GM19467 (cell line): ENCODE results near the gene TCP1.
"Not testable (repeated sequence)": the region's sequence is repeated elsewhere in the genome, so short reads cannot be mapped to it uniquely, and the experiment has no call there.

Source experiments
- ATAC-seq: cut with Tn5 transposase; IDR thresholded peaks from one replicate; pipeline ENCODE4 v1.9.1; 2021; ENCODE audit warnings: mild to moderate bottlenecking, moderate library complexity; ENCODE audit not compliant: unreplicated experiment

Gene TCP1

GRCh38 chr6:159778131-159778530 lies 11.3 kb downstream of the TCP1 start:
- no peak for ATAC-seq

- ATAC-seq = no peak
Observed at GRCh38 chr6:159777240-159777904, 12.0 kb downstream of the TCP1 start.

GRCh38 chr6:159772196-159772595 lies 17.2 kb downstream of the TCP1 start:
- no peak for ATAC-seq

GRCh38 chr6:159769470-159769869 lies 19.9 kb downstream of the TCP1 start:
- ATAC-seq = no peak

- no peak for ATAC-seq
Observed at GRCh38 chr6:159766906-159767305, 22.5 kb downstream of the TCP1 start.

GRCh38 chr6:159762681-159763293 lies 26.6 kb downstream of the TCP1 start:
- no peak for ATAC-seq

GRCh38 chr6:159761873-159762680 lies 27.3 kb downstream of the TCP1 start, which contains the start of gene ACAT2:
TSS of gene ACAT2 (plus strand) at chr6:159762045. CDS start at chr6:159762088, 43 bp downstream.
- peak; percentile 99 for ATAC-seq

GRCh38 chr6:159761129-159761872 lies 28.1 kb downstream of the TCP1 start:
- ATAC-seq = peak; percentile 0

- no peak for ATAC-seq
Observed at GRCh38 chr6:159760602-159761057, 28.8 kb downstream of the TCP1 start.

GRCh38 chr6:159759645-159760044 lies 29.8 kb downstream of the TCP1 start:
- ATAC-seq = no peak

- no peak for ATAC-seq
Observed at GRCh38 chr6:159758031-159759001, 31.1 kb downstream of the TCP1 start.

GRCh38 chr6:159756508-159756907 lies 32.9 kb downstream of the TCP1 start:
- no peak for ATAC-seq

- ATAC-seq = no peak
Observed at GRCh38 chr6:159754959-159755914, 34.2 kb downstream of the TCP1 start.

- no peak for ATAC-seq
Observed at GRCh38 chr6:159754401-159754800, 35.0 kb downstream of the TCP1 start.

- no peak for ATAC-seq
Observed at GRCh38 chr6:159753081-159753872, 36.1 kb downstream of the TCP1 start.

GRCh38 chr6:159751448-159751847 lies 38.0 kb downstream of the TCP1 start:
- ATAC-seq = no peak

GRCh38 chr6:159748127-159748526 lies 41.3 kb downstream of the TCP1 start:
- ATAC-seq = not testable (repeated sequence)

- no peak for ATAC-seq
Observed at GRCh38 chr6:159746759-159747158, 42.6 kb downstream of the TCP1 start.
